HepG2 (cell line): ENCODE measurements around the gene AARSD1. TPM values are rescaled to one million over a fixed set of nuclear protein-coding genes. Genes with fewer than 3 reads are reported as not detected.
A peak's percentile ranks its signal among the peaks of the same experiment; 100 is the strongest.

Source experiments
- ATAC-seq: fragments of 200-7000 bp; cut with Tn5 transposase; 3 replicates; pipeline ENCODE4 v1.9.1; 2020; ENCODE audit warnings: mild to moderate bottlenecking, moderate library complexity
- BruUV-seq: library from RNA; stranded (reverse); fragments of 400-500 nt; replicated peaks from 2 replicates; lab custom pipeline; 2021; lab: Mats Ljungman, UMichigan
- CTCF ChIA-PET: fragments of 300-600 bp; formaldehyde crosslinking; extraction: SDS; loops from one replicate; lab custom pipeline; 2021; ENCODE audit warnings: low total read pairs, inconsistent platforms, low intra/inter-chr PET ratio; lab: Yijun Ruan, JAX
- POLR2A ChIA-PET: fragments of 350-600 bp; sonication (Branson Sonifier 250); formaldehyde crosslinking; loops from one replicate; lab custom pipeline; 2020; ENCODE audit warnings: antibody characterized with exemption, inconsistent platforms; lab: Yijun Ruan, JAX
- DNase-seq: peaks from one replicate; pipeline ENCODE4 v3.0.0-alpha.2; 2015; ENCODE audit warnings: low spot score
- FAIRE-seq: peaks from 3 replicates; lab custom pipeline; 2011; peaks lifted over from hg19 to GRCh38; lab: Jason Lieb, UNC
- H2AFZ ChIP-seq: one replicate; pipeline ENCODE4 v1.6.1; 2011; ENCODE audit warnings: low read length, inconsistent platforms
- H3K27ac ChIP-seq: fragments of 300-600 bp; 3 replicates; pipeline ENCODE4 v1.8.0; 2011; ENCODE audit warnings: mixed run types, mild to moderate bottlenecking, mixed read lengths, low read length, inconsistent platforms; ENCODE audit not compliant: insufficient read depth; ENCODE audit errors: extremely low read length
- H3K27me3 ChIP-seq, 2 experiments: fragments of 200-600 bp in 1 of 2; 2 replicates in 1 of 2; 3 replicates in 1 of 2; pipeline versions ENCODE4 v1.6.0 to v1.8.0; 2011; ENCODE audit warnings: low read length in 2 of 2, mild to moderate bottlenecking in 2 of 2, moderate library complexity in 2 of 2, inconsistent platforms in 1 of 2; ENCODE audit not compliant: insufficient read depth in 2 of 2, control insufficient read depth in 1 of 2
- H3K36me3 ChIP-seq, 2 experiments: fragments of 200-600 bp in 1 of 2; replicated peaks in 1 of 2; 2 replicates in 1 of 2; 3 replicates in 1 of 2; pipeline versions ENCODE4 v1.5.1 to v1.8.0; 2011; ENCODE audit warnings: low read length in 2 of 2, inconsistent platforms in 1 of 2; ENCODE audit not compliant: insufficient read depth in 2 of 2, control insufficient read depth in 1 of 2
- H3K4me1 ChIP-seq: 2 replicates; pipeline ENCODE4 v1.5.1; 2012; ENCODE audit warnings: low read length, inconsistent platforms; ENCODE audit not compliant: insufficient read depth
- H3K4me2 ChIP-seq: 2 replicates; pipeline ENCODE4 v1.6.0; 2011; ENCODE audit warnings: low read depth, low read length, inconsistent platforms
- H3K4me3 ChIP-seq, 3 experiments: fragments of 200-600 bp in 1 of 3; sonication (generic), shearing (Covaris generic) in 1 of 3; replicated peaks in 1 of 3; 2 replicates each; pipeline ENCODE4 v1.5.1; 2011 to 2016; ENCODE audit warnings: low read length in 3 of 3, inconsistent platforms in 2 of 3, low read depth in 2 of 3, mild to moderate bottlenecking in 2 of 3, control low read depth in 1 of 3, mixed read lengths in 1 of 3; ENCODE audit not compliant: insufficient read depth in 1 of 3
- H3K79me2 ChIP-seq: one replicate; pipeline ENCODE4 v1.6.1; 2011; ENCODE audit warnings: low read length, inconsistent platforms; ENCODE audit not compliant: insufficient read depth
- H3K9ac ChIP-seq: 2 replicates; pipeline ENCODE4 v1.6.0; 2011; ENCODE audit warnings: mild to moderate bottlenecking, low read depth, low read length, inconsistent platforms; ENCODE audit not compliant: insufficient read depth
- H3K9me3 ChIP-seq: 2 replicates; pipeline ENCODE4 v1.5.1; 2012; ENCODE audit warnings: mild to moderate bottlenecking, low read length
- H4K20me1 ChIP-seq: 2 replicates; pipeline ENCODE4 v1.6.0; 2011; ENCODE audit warnings: inconsistent platforms, mild to moderate bottlenecking, low read length, moderate library complexity; ENCODE audit not compliant: insufficient read depth
- HMGXB3 ChIP-seq: sonication (generic); formaldehyde crosslinking; IDR thresholded peaks from 2 replicates; pipeline ENCODE4 v1.4.0; 2020; ENCODE audit warnings: missing genetic modification reagents, borderline replicate concordance
- MZF1 ChIP-seq: sonication (generic); formaldehyde crosslinking; IDR thresholded peaks from 2 replicates; pipeline ENCODE4 v1.8.1; 2023; ENCODE audit warnings: mild to moderate bottlenecking, missing genetic modification reagents, borderline replicate concordance
- POLR2AphosphoS5 ChIP-seq: IDR thresholded peaks from 2 replicates; pipeline ENCODE4 v1.6.1; 2012; ENCODE audit warnings: low read depth, low read length
- RBM39 ChIP-seq: fragments of 200-400 bp; formaldehyde crosslinking; IDR thresholded peaks from one replicate; pipeline ENCODE4 v1.6.1; 2018; ENCODE audit warnings: antibody characterized with exemption, mild to moderate bottlenecking, low read depth, low read length; ENCODE audit not compliant: poor library complexity, severe bottlenecking
- SALL1 ChIP-seq: sonication (generic); formaldehyde crosslinking; IDR thresholded peaks from 2 replicates; pipeline ENCODE4 v1.8.0; 2022; ENCODE audit warnings: mild to moderate bottlenecking, missing genetic modification reagents
- TRIM22 ChIP-seq: fragments of 450-650 bp; IDR thresholded peaks from 2 replicates; pipeline ENCODE4 v1.6.1; 2017
- ZNF414 ChIP-seq: sonication (generic); formaldehyde crosslinking; IDR thresholded peaks from 2 replicates; pipeline ENCODE4 v1.5.0; 2020; ENCODE audit warnings: missing genetic modification reagents
- ZNF557 ChIP-seq: sonication (generic); formaldehyde crosslinking; IDR thresholded peaks from 2 replicates; pipeline ENCODE4 v1.4.0; 2020; ENCODE audit warnings: missing genetic modification reagents
- ZNF607 ChIP-seq: sonication (generic); formaldehyde crosslinking; IDR thresholded peaks from 2 replicates; pipeline ENCODE4 v1.5.1; 2020; ENCODE audit warnings: missing genetic modification reagents, mild to moderate bottlenecking, borderline replicate concordance
- ZNF737 ChIP-seq: sonication (generic); formaldehyde crosslinking; IDR thresholded peaks from 2 replicates; pipeline ENCODE4 v1.5.0; 2020; ENCODE audit warnings: missing genetic modification reagents, mild to moderate bottlenecking, borderline replicate concordance
- WGBS: methylation state at CpG from one replicate; pipeline ENCODE4 v1.1.6; 2017; ENCODE audit warnings: low lambda C conversion rate; 5-methylcytosine and 5-hydroxymethylcytosine counted together
- in situ Hi-C: cut with HindIII; loops from 2 replicates; pipeline ENCODE4 v1.10.0; 2017; ENCODE audit warnings: low pct_unique_long_range_greater_than_20kb; ENCODE audit not compliant: extremely low pct_ligation_motif_present
- intact Hi-C: fragments of 100-400 bp; cut with micrococcal nuclease; formaldehyde crosslinking; loops from one replicate; pipeline ENCODE4 v1.10.0; 2022; ENCODE audit not compliant: unreplicated experiment
- polyA plus RNA-seq, 8 experiments: library from polyadenylated mRNA; depleted of rRNA in 3 of 8; stranded (reverse) in 7 of 8; unstranded in 1 of 8; fragments of >200 nt; fragmentation: Illumina TruSeq in 4 of 8; extraction: Trizol in 4 of 8; gene quantifications; 2 replicates each; pipeline versions ENCODE4 v1.2.1 to v1.2.3, GENCODE V29; 2011 to 2016; ENCODE audit warnings: low read depth in 4 of 8, missing spikeins in 1 of 8, mixed read lengths in 1 of 8; ENCODE audit not compliant: insufficient read depth in 1 of 8
- total RNA-seq, 5 experiments: library from RNA; depleted of rRNA; stranded (reverse); fragments of >200 nt; fragmentation: Illumina TruSeq; extraction: Trizol; gene quantifications; 2 replicates each; pipeline ENCODE4 v1.2.3, GENCODE V29; 2016; ENCODE audit warnings: low read depth in 1 of 5

Gene AARSD1
- total and polyA plus RNA-seq, 2 of the 13 experiments (the other 11 are each of a cell fraction or from before 2014, with no cell fraction given): 24.7 to 29.3 TPM

DNA sequence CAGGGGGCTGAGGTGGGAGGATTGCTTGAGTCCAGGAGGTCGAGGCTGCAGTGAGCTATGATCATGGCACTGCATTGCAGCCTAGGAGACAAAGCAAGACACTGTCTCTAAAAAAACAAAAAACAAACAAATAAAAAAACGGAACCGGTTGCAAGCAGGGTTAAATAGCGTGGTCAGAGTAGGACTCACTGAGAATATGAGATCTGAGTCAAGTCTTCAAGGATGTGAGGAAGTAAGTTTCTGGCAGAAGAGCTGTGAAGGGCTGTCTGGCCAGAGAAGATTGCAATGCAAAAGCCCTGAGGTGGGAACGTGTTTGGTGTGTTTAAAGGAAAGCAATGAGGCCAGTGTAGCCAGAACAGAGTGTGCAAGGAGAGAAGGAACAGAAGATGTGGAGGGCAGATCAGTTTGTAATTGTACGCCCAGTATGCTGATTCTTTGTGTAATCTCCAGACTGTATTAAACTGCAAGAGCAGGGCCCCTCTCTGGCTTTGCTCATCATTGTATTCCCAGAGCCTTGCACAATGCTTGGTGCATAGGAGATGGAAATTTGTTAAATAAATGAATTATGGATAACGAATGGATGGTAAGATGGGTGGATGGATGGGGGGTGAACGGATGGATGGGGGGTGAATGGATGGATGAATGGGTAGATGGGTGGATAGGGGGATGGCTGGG, 57.3 kb downstream of the AARSD1 start:
- Histone ChIP-seq H3K36me3 (peaks cover 0 to 8% of the 10 kb centered on the region in 2 experiments; a peak in 1 of 5 replicates), H3K9me3 (no peaks in the 10 kb centered on the region), H3K4me3 (no peak overlapping the region), H3K9ac (no peak overlapping the region), H4K20me1 (peaks cover 9% of the 10 kb centered on the region; the same call in 1 of the 2 replicates), H3K4me1 (peaks cover 64% of the 10 kb centered on the region)
- no peak for DNase-seq
- no TSS peak for BruUV-seq
- in situ Hi-C loops: loop anchor here (10.0 kb wide), 1 partner anchor 58 kb away; the partner anchor contains the start of gene AARSD1
- no peak for FAIRE-seq
- ATAC-seq: no peak; the same call in 1 of the 3 replicates
- TF ChIP-seq ZNF414 (CRISPR knock-in tag) (0 out of 2 replicates have a peak, but pooled peaks have one; percentile 29), ZNF557 (no peak), POLR2AphosphoS5 (peak; percentile 56; the same call in 1 of the 2 replicates)
- TF ChIP-seq, all 625 proteins: peak for 2
- intact Hi-C loops: no loop called here
- Histone ChIP-seq H3K27me3 (no peaks in the 10 kb centered on the region; a peak in 1 of 5 replicates), H3K27ac (no peak overlapping the region), H2AFZ (no peak overlapping the region), H3K4me2 (no peak overlapping the region), H3K79me2 (peaks cover 2% of the 10 kb centered on the region)
- ChIA-PET CTCF (no interaction called here), POLR2A (no interaction called here)
- 66% methylated on average over 8 of the region's 8 CpGs for WGBS

GRCh38 chr17:42904110-42904469, 60.2 kb downstream of the AARSD1 start:
- no peaks in the 10 kb centered on the region; a peak in 1 of 5 replicates for H3K27me3 ChIP-seq
- peak overlapping the region; percentile 72; the same call in 1 of the 2 replicates for H3K4me2 ChIP-seq
- peaks cover 87% of the 10 kb centered on the region for H3K4me1 ChIP-seq
- no peak overlapping the region for H3K9ac ChIP-seq
- POLR2A ChIA-PET: interaction anchor here (1.4 to 3.5 kb wide), 3 partner anchors 10 to 18 kb away, joined by 4 to 13 read pairs (median 11); no protein-coding TSS in a partner anchor
- ATAC-seq: no peak
- no peak for DNase-seq
- intact Hi-C loops: no loop called here
- peaks cover 7% of the 10 kb centered on the region; the same call in 1 of the 2 replicates for H4K20me1 ChIP-seq
- in situ Hi-C loops: loop anchor here (10.0 kb wide), 1 partner anchor 61 kb away; the partner anchor contains the start of gene AARSD1
- no peak for FAIRE-seq
- peaks cover 12% of the 10 kb centered on the region for H3K79me2 ChIP-seq
- 89% methylated on average over 6 of the region's 6 CpGs for WGBS
- no peaks in the 10 kb centered on the region; a peak in 1 of 5 replicates for H3K36me3 ChIP-seq
- no TSS peak for BruUV-seq
- CTCF ChIA-PET: no interaction called here
- no peak overlapping the region for H3K4me3 ChIP-seq
- H2AFZ ChIP-seq: no peak overlapping the region
- H3K27ac ChIP-seq: no peak overlapping the region
- no peaks in the 10 kb centered on the region for H3K9me3 ChIP-seq
- TF ChIP-seq TRIM22 (no peak), SALL1 (CRISPR knock-in tag) (peak; percentile 22; the same call in 1 of the 2 replicates), ZNF737 (CRISPR knock-in tag) (no peak), MZF1 (CRISPR knock-in tag) (no peak), HMGXB3 (CRISPR knock-in tag) (no peak), ZNF607 (CRISPR knock-in tag) (no peak), RBM39 (no peak)
